DOHH2 (cell line): ENCODE measurements around the gene SDC1.

Experiments
- H3F3A ChIP-seq: fragments of 200-600 bp; sonication (generic), shearing (Covaris generic); 2 replicates; pipeline ENCODE4 v1.6.0; 2016; ENCODE audit warnings: antibody characterized with exemption, mild to moderate bottlenecking; ENCODE audit not compliant: control insufficient read depth, insufficient read depth
- H3K27ac ChIP-seq: fragments of 200-600 bp; sonication (generic); 2 replicates; pipeline ENCODE4 v1.5.1; 2014; ENCODE audit warnings: low read depth, mild to moderate bottlenecking, low read length, moderate library complexity
- H3K27me3 ChIP-seq: fragments of 200-600 bp; sonication (generic); 2 replicates; pipeline ENCODE4 v1.6.1; 2014; ENCODE audit warnings: mild to moderate bottlenecking, low read length, mixed read lengths; ENCODE audit not compliant: control insufficient read depth
- H3K36me3 ChIP-seq: fragments of 200-600 bp; sonication (generic); 2 replicates; pipeline ENCODE4 v1.6.1; 2014; ENCODE audit warnings: mild to moderate bottlenecking, low read length, moderate library complexity, mixed read lengths; ENCODE audit not compliant: control insufficient read depth
- H3K4me1 ChIP-seq: fragments of 200-600 bp; sonication (generic); 2 replicates; pipeline ENCODE4 v1.6.1; 2014; ENCODE audit warnings: mild to moderate bottlenecking, low read length, mixed read lengths; ENCODE audit not compliant: control insufficient read depth
- H3K4me2 ChIP-seq: fragments of 200-600 bp; sonication (generic); 2 replicates; pipeline ENCODE4 v1.6.0; 2014; ENCODE audit warnings: mild to moderate bottlenecking, low read length, moderate library complexity
- H3K4me3 ChIP-seq: fragments of 200-600 bp; sonication (generic); 2 replicates; pipeline ENCODE4 v1.5.1; 2014; ENCODE audit warnings: mild to moderate bottlenecking, low read length, mixed read lengths
- H3K79me2 ChIP-seq: fragments of 200-600 bp; sonication (generic); 2 replicates; pipeline ENCODE4 v1.6.1; 2014; ENCODE audit warnings: mild to moderate bottlenecking, low read length, mixed read lengths; ENCODE audit not compliant: control insufficient read depth
- H3K9me2 ChIP-seq: fragments of 200-600 bp; sonication (generic); replicated peaks from 2 replicates; pipeline ENCODE4 v1.6.1; 2014; ENCODE audit warnings: mild to moderate bottlenecking, low read length, mixed read lengths; ENCODE audit not compliant: control insufficient read depth
- H3K9me3 ChIP-seq: fragments of 200-600 bp; sonication (generic); 2 replicates; pipeline ENCODE4 v1.6.1; 2014; ENCODE audit warnings: antibody characterized with exemption, low read length, mixed read lengths; ENCODE audit not compliant: control insufficient read depth, insufficient read depth
- H4K20me1 ChIP-seq: fragments of 200-600 bp; sonication (generic); 2 replicates; pipeline ENCODE4 v1.6.0; 2014; ENCODE audit warnings: low read depth, mild to moderate bottlenecking, antibody characterized with exemption, low read length, moderate library complexity; ENCODE audit not compliant: control insufficient read depth, insufficient read depth
- CTCF ChIP-seq: fragments of 200-600 bp; sonication (generic); IDR thresholded peaks from one replicate; pipeline ENCODE4 v1.5.1; 2014; ENCODE audit warnings: antibody characterized with exemption, mild to moderate bottlenecking, low read depth, low read length; ENCODE audit not compliant: poor library complexity, severe bottlenecking
- EZH2phosphoT487 ChIP-seq: fragments of 200-600 bp; sonication (generic); IDR thresholded peaks from 2 replicates; pipeline ENCODE4 v1.6.1; 2017; ENCODE audit warnings: borderline replicate concordance, mild to moderate bottlenecking, antibody characterized with exemption, low read length, moderate library complexity, mixed read lengths

Gene SDC1

GRCh38 chr2:20183373-20183772, 41.6 kb downstream of the SDC1 start:
- no peak overlapping the region for H3K4me3 ChIP-seq
- no peaks in the 10 kb centered on the region for H3K9me2 ChIP-seq
- H3K9me3 ChIP-seq = no peaks in the 10 kb centered on the region
- no peak overlapping the region for H3K4me2 ChIP-seq
- H3K27me3 ChIP-seq = peaks cover 19% of the 10 kb centered on the region
- TF ChIP-seq EZH2phosphoT487 = no peak
- no peak for TF ChIP-seq CTCF
- no peaks in the 10 kb centered on the region for H3K4me1 ChIP-seq
- H3K79me2 ChIP-seq = no peaks in the 10 kb centered on the region
- H3K36me3 ChIP-seq = no peaks in the 10 kb centered on the region
- H3K27ac ChIP-seq = no peak overlapping the region
- no peaks in the 10 kb centered on the region for H3F3A ChIP-seq
- no peaks in the 10 kb centered on the region for H4K20me1 ChIP-seq

GRCh38 chr2:20182241-20182931, 42.5 kb downstream of the SDC1 start:
- peaks cover 15% of the 10 kb centered on the region for H3K27me3 ChIP-seq
- H3K4me3 ChIP-seq = no peak overlapping the region
- H3K36me3 ChIP-seq = no peaks in the 10 kb centered on the region
- H3K4me1 ChIP-seq = no peaks in the 10 kb centered on the region
- no peaks in the 10 kb centered on the region for H4K20me1 ChIP-seq
- no peak overlapping the region for H3K4me2 ChIP-seq
- no peak for TF ChIP-seq EZH2phosphoT487
- H3K27ac ChIP-seq = no peak overlapping the region
- no peaks in the 10 kb centered on the region for H3K9me2 ChIP-seq
- no peaks in the 10 kb centered on the region for H3K9me3 ChIP-seq
- no peaks in the 10 kb centered on the region for H3F3A ChIP-seq
- H3K79me2 ChIP-seq = no peaks in the 10 kb centered on the region

- Histone ChIP-seq H3K9me3 (no peaks in the 10 kb centered on the region), H3K4me1 (no peaks in the 10 kb centered on the region), H3K27me3 (peaks cover 9% of the 10 kb centered on the region), H3K27ac (no peak overlapping the region), H3K4me3 (no peak overlapping the region), H3K9me2 (no peaks in the 10 kb centered on the region), H3K4me2 (no peak overlapping the region), H3K36me3 (no peaks in the 10 kb centered on the region), H4K20me1 (no peaks in the 10 kb centered on the region; the same call in 1 of the 2 replicates), H3K79me2 (no peaks in the 10 kb centered on the region), H3F3A (no peaks in the 10 kb centered on the region)
- TF ChIP-seq CTCF (no peak), EZH2phosphoT487 (no peak)
Measured at GRCh38 chr2:20181761-20182160, 43.2 kb downstream of the SDC1 start.

GRCh38 chr2:20180676-20181648, 44.0 kb downstream of the SDC1 start:
- no peaks in the 10 kb centered on the region for H3K9me3 ChIP-seq
- no peak overlapping the region for H3K4me2 ChIP-seq
- H3K27me3 ChIP-seq = peaks cover 6% of the 10 kb centered on the region
- no peak overlapping the region for H3K27ac ChIP-seq
- no peaks in the 10 kb centered on the region for H3K4me1 ChIP-seq
- TF ChIP-seq CTCF = no peak
- TF ChIP-seq EZH2phosphoT487 = no peak
- no peaks in the 10 kb centered on the region for H3K36me3 ChIP-seq
- H3K9me2 ChIP-seq = no peaks in the 10 kb centered on the region
- H3K79me2 ChIP-seq = no peaks in the 10 kb centered on the region
- H3F3A ChIP-seq = no peaks in the 10 kb centered on the region
- no peak overlapping the region for H3K4me3 ChIP-seq
- H4K20me1 ChIP-seq = no peaks in the 10 kb centered on the region; the same call in 1 of the 2 replicates
